B cell (primary cell): ENCODE results near the gene AOPEP. TPM values are rescaled to one million over a fixed set of nuclear protein-coding genes. Genes with fewer than 3 reads are reported as not detected.

Source experiments
- ATAC-seq: fragments of 200-7000 bp; cut with Tn5 transposase; one replicate; pipeline ENCODE4 v1.10.0; 2021; ENCODE audit warnings: low read depth, mild to moderate bottlenecking, moderate number of reproducible peaks, moderate library complexity
- CTCF ChIA-PET: fragments of 350-600 bp; sonication (Branson Sonifier 250); formaldehyde crosslinking; loops from one replicate; lab custom pipeline; 2021; ENCODE audit warnings: antibody characterized with exemption, inconsistent platforms; lab: Charles Lee
- POLR2A ChIA-PET: fragments of 350-600 bp; sonication (Branson Sonifier 250); formaldehyde crosslinking; loops from one replicate; lab custom pipeline; 2021; ENCODE audit warnings: antibody characterized with exemption; lab: Charles Lee
- DNase-seq: peaks from one replicate; pipeline ENCODE4 v3.0.0; 2013
- H2AFZ ChIP-seq: 2 replicates; pipeline ENCODE4 v1.6.1; 2012; ENCODE audit warnings: mild to moderate bottlenecking, low read depth, low read length; ENCODE audit not compliant: insufficient read depth, poor library complexity, severe bottlenecking
- H3K27ac ChIP-seq, 2 donors: 1 replicate in 1 of 2; 2 replicates in 1 of 2; pipeline ENCODE4 v1.5.1; 2012 to 2013; ENCODE audit warnings: low read length in 2 of 2, mild to moderate bottlenecking in 2 of 2, moderate library complexity in 1 of 2
- H3K27me3 ChIP-seq, 4 experiments: fragments of 200-600 bp in 1 of 4; sonication (generic) in 1 of 4; replicated peaks in 1 of 4; 1 replicate in 2 of 4; 2 replicates in 2 of 4; pipeline versions ENCODE4 v1.6.1 to v1.7.0; 2013 to 2016; ENCODE audit warnings: low read length in 3 of 4, mild to moderate bottlenecking in 2 of 4, mixed read lengths in 1 of 4, moderate library complexity in 1 of 4; ENCODE audit not compliant: insufficient read depth in 4 of 4, control insufficient read depth in 3 of 4; ENCODE audit errors: control extremely low read depth in 1 of 4
- H3K36me3 ChIP-seq, 2 experiments: replicated peaks in 1 of 2; 1 replicate in 1 of 2; 2 replicates in 1 of 2; pipeline versions ENCODE4 v1.6.1 to v1.7.1; 2013; ENCODE audit warnings: low read length in 1 of 2; ENCODE audit not compliant: insufficient read depth in 2 of 2, control insufficient read depth in 1 of 2; ENCODE audit errors: control extremely low read depth in 1 of 2, extremely low read depth in 1 of 2
- H3K4me1 ChIP-seq, 2 donors: fragments of 200-600 bp in 1 of 2; sonication (generic) in 1 of 2; 1 replicate in 1 of 2; 2 replicates in 1 of 2; pipeline versions ENCODE4 v1.5.1 to v1.6.1; 2013 to 2017; ENCODE audit warnings: low read length in 2 of 2; ENCODE audit not compliant: control insufficient read depth in 2 of 2, insufficient read depth in 2 of 2
- H3K4me2 ChIP-seq: replicated peaks from 2 replicates; pipeline ENCODE3; 2012; ENCODE audit warnings: mild to moderate bottlenecking, low read depth, low read length; ENCODE audit not compliant: poor library complexity, severe bottlenecking
- H3K4me3 ChIP-seq, 5 experiments: fragments of 200-600 bp in 1 of 5; sonication (generic) in 1 of 5; 1 replicate in 3 of 5; 2 replicates in 2 of 5; pipeline versions ENCODE4 v1.5.1 to v1.7.0; 2011 to 2016; ENCODE audit warnings: low read length in 4 of 5, mild to moderate bottlenecking in 4 of 5, low read depth in 2 of 5, control low read depth in 1 of 5, moderate library complexity in 1 of 5; ENCODE audit not compliant: insufficient read depth in 1 of 5; ENCODE audit errors: control extremely low read depth in 1 of 5, extremely low read depth in 1 of 5
- H3K79me2 ChIP-seq: fragments of 200-600 bp; sonication (generic); one replicate; pipeline ENCODE4 v1.6.0; 2016; ENCODE audit warnings: low read length; ENCODE audit not compliant: control insufficient read depth, insufficient read depth
- H3K9ac ChIP-seq: fragments of 200-600 bp; sonication (generic); 2 replicates; pipeline ENCODE4 v1.6.1; 2017; ENCODE audit warnings: mild to moderate bottlenecking, low read length, moderate library complexity
- H3K9me3 ChIP-seq, 3 donors: one replicate each; pipeline versions ENCODE4 v1.6.1 to v1.7.1; 2013; ENCODE audit warnings: low read length in 2 of 3; ENCODE audit not compliant: control insufficient read depth in 2 of 3, insufficient read depth in 1 of 3; ENCODE audit errors: control extremely low read depth in 1 of 3
- H4K20me1 ChIP-seq: 2 replicates; pipeline ENCODE4 v1.6.0; 2012; ENCODE audit warnings: mild to moderate bottlenecking, low read length; ENCODE audit not compliant: insufficient read depth, control insufficient read depth, poor library complexity, severe bottlenecking
- H3K27ac Mint-ChIP-seq: one replicate; pipeline ENCODE4 v1.8.0; 2021; ENCODE audit warnings: mixed read lengths
- H3K27me3 Mint-ChIP-seq: one replicate; pipeline ENCODE4 v1.8.0; 2021; ENCODE audit warnings: mixed read lengths
- H3K4me1 Mint-ChIP-seq: one replicate; pipeline ENCODE4 v1.8.0; 2021; ENCODE audit warnings: mixed read lengths
- H3K4me3 Mint-ChIP-seq: one replicate; pipeline ENCODE4 v1.8.0; 2021; ENCODE audit warnings: mixed read lengths
- H3K9me3 Mint-ChIP-seq: one replicate; pipeline ENCODE4 v1.8.0; 2022; ENCODE audit warnings: mixed read lengths; ENCODE audit not compliant: insufficient read depth
- CTCF ChIP-seq: fragments of 200-600 bp; IDR thresholded peaks from one replicate; pipeline ENCODE4 v1.8.0; 2022; ENCODE audit warnings: antibody characterized with exemption, mild to moderate bottlenecking
- EZH2 ChIP-seq: IDR thresholded peaks from 2 replicates; pipeline ENCODE4 v1.6.1; 2012; ENCODE audit warnings: borderline replicate concordance, low read depth, mild to moderate bottlenecking, moderate library complexity, low read length; ENCODE audit not compliant: insufficient read depth, poor library complexity, severe bottlenecking
- WGBS: methylation state at CpG from one replicate; pipeline ENCODE4 v1.1.5; 2013; ENCODE audit warnings: missing lambda C conversion rate; ENCODE audit not compliant: insufficient coverage; 5-methylcytosine and 5-hydroxymethylcytosine counted together
- intact Hi-C: fragments of 100-400 bp; cut with micrococcal nuclease; formaldehyde crosslinking; loops from one replicate; pipeline ENCODE4 v1.10.0; 2022
- polyA plus RNA-seq: library from polyadenylated mRNA; depleted of rRNA; stranded (reverse); fragments of >200 nt; gene quantifications from 2 replicates; pipeline ENCODE4 v1.2.3, GENCODE V29; 2012
- total RNA-seq, 2 donors: library from RNA; stranded (reverse); fragments of 120-200 nt in 1 of 2; gene quantifications; 1 replicate in 1 of 2; 2 replicates in 1 of 2; pipeline versions ENCODE4 v1.2.3 to v1.2.4, GENCODE V29; 2013 to 2022

Gene AOPEP
- total and polyA plus RNA-seq, 2 donors (not counting 1 experiment from before 2014, with no cell fraction given) = 5.1 to 35.8 TPM

- Histone ChIP-seq H3K27me3 (no peaks in the 10 kb centered on the region), H3K4me1 (no peaks in the 10 kb centered on the region), H3K79me2 (no peaks in the 10 kb centered on the region), H3K9ac (no peak overlapping the region), H3K27ac (no peak overlapping the region), H2AFZ (no peak overlapping the region), H3K9me3 (no peaks in the 10 kb centered on the region), H4K20me1 (no peaks in the 10 kb centered on the region), H3K4me2 (no peak overlapping the region), H3K4me3 (no peak overlapping the region), H3K36me3 (no peaks in the 10 kb centered on the region)
- no peak for TF ChIP-seq EZH2
- TF ChIP-seq CTCF = no peak
- H3K27ac Mint-ChIP-seq = no peak overlapping the region
- ATAC-seq = no peak
- no peaks in the 10 kb centered on the region for H3K9me3 Mint-ChIP-seq
- ChIA-PET POLR2A (no interaction called here), CTCF (no interaction called here)
- H3K27me3 Mint-ChIP-seq = no peaks in the 10 kb centered on the region
- H3K4me1 Mint-ChIP-seq = no peaks in the 10 kb centered on the region
- intact Hi-C loops = no loop called here
- DNase-seq = no peak
- H3K4me3 Mint-ChIP-seq = no peak overlapping the region
- WGBS = 60% methylated on average over 4 of the region's 5 CpGs
Observed at GRCh38 chr9:95060234-95060633, 333.7 kb downstream of the AOPEP start.

GRCh38 chr9:95060916-95061315 lies 334.4 kb downstream of the AOPEP start:
- Histone ChIP-seq H3K9ac (no peak overlapping the region), H3K9me3 (no peaks in the 10 kb centered on the region), H3K27ac (no peak overlapping the region), H2AFZ (no peak overlapping the region), H3K4me2 (no peak overlapping the region), H3K4me3 (no peak overlapping the region), H3K4me1 (no peaks in the 10 kb centered on the region), H3K27me3 (no peaks in the 10 kb centered on the region), H4K20me1 (no peaks in the 10 kb centered on the region), H3K36me3 (no peaks in the 10 kb centered on the region), H3K79me2 (no peaks in the 10 kb centered on the region)
- TF ChIP-seq CTCF = no peak
- no peak for TF ChIP-seq EZH2
- WGBS = 86% methylated on average over 1 of the region's 2 CpGs
- H3K4me3 Mint-ChIP-seq = no peak overlapping the region
- H3K27ac Mint-ChIP-seq = no peak overlapping the region
- ChIA-PET CTCF (no interaction called here), POLR2A (no interaction called here)
- no peak for ATAC-seq
- intact Hi-C loops = no loop called here
- no peak for DNase-seq
- no peaks in the 10 kb centered on the region for H3K27me3 Mint-ChIP-seq
- H3K9me3 Mint-ChIP-seq = no peaks in the 10 kb centered on the region
- H3K4me1 Mint-ChIP-seq = no peaks in the 10 kb centered on the region
